HEK293T (cell line): ENCODE measurements around the gene ZMYM2.

ENCODE experiments used
- ARNT ChIP-seq: fragments of 450-650 bp; IDR thresholded peaks from 2 replicates; pipeline ENCODE4 v1.6.1; 2017; ENCODE audit warnings: mild to moderate bottlenecking
- ELF4 ChIP-seq: fragments of 450-650 bp; IDR thresholded peaks from 2 replicates; pipeline ENCODE4 v1.6.1; 2017; ENCODE audit warnings: antibody characterized with exemption
- FOXK2 ChIP-seq: fragments of 450-650 bp; IDR thresholded peaks from 2 replicates; pipeline ENCODE4 v1.6.1; 2016; ENCODE audit warnings: mild to moderate bottlenecking
- FOXM1 ChIP-seq: fragments of 450-650 bp; IDR thresholded peaks from 2 replicates; pipeline ENCODE4 v1.6.1; 2017; ENCODE audit warnings: mild to moderate bottlenecking, borderline replicate concordance
- HDGF ChIP-seq: fragments of 450-650 bp; IDR thresholded peaks from 2 replicates; pipeline ENCODE4 v1.6.1; 2017; ENCODE audit warnings: antibody characterized with exemption, borderline replicate concordance
- L3MBTL2 ChIP-seq: fragments of 450-650 bp; conservative IDR thresholded peaks from 2 replicates; pipeline ENCODE4 v1.6.1; 2016; ENCODE audit warnings: mild to moderate bottlenecking
- LEF1 ChIP-seq: fragments of 450-650 bp; IDR thresholded peaks from 2 replicates; pipeline ENCODE4 v1.6.1; 2017; ENCODE audit warnings: mild to moderate bottlenecking, borderline replicate concordance
- NFRKB ChIP-seq: fragments of 450-650 bp; IDR thresholded peaks from 2 replicates; pipeline ENCODE4 v1.6.1; 2016; ENCODE audit warnings: mild to moderate bottlenecking, moderate library complexity
- PKNOX1 ChIP-seq: fragments of 450-650 bp; IDR thresholded peaks from 2 replicates; pipeline ENCODE4 v1.6.1; 2016
- SP1 ChIP-seq: fragments of 450-650 bp; IDR thresholded peaks from 2 replicates; pipeline ENCODE4 v1.6.1; 2017
- ZNF384 ChIP-seq: fragments of 450-650 bp; IDR thresholded peaks from 2 replicates; pipeline ENCODE4 v1.6.1; 2016

- no peak for TF ChIP-seq FOXM1
- TF ChIP-seq ZNF384: no peak
- TF ChIP-seq L3MBTL2: no peak
- no peak for TF ChIP-seq HDGF
- TF ChIP-seq LEF1: no peak
- TF ChIP-seq PKNOX1: no peak
- no peak for TF ChIP-seq ARNT
- no peak for TF ChIP-seq SP1
- TF ChIP-seq FOXK2: no peak
- no peak for TF ChIP-seq NFRKB
- no peak for TF ChIP-seq ELF4
These were observed 66.2 kb downstream of the ZMYM2 start for GRCh38 chr13:20024702-20025101.
